ENCODE data around the gene KCNJ5. TPM values are rescaled to one million over a fixed set of nuclear protein-coding genes. Genes with fewer than 3 reads are reported as not detected.

Gene KCNJ5
- polyA plus RNA-seq, 2 of the 4 experiments (the other 2 are of a cell fraction): 0.04 TPM; not detected in 1

- H3K27ac ChIP-seq: no peak overlapping the region
- 0% methylated on average over 1 of the region's 2 CpGs for WGBS (ENCODE audit: missing lambda C conversion rate)
- ChIA-PET CTCF (interaction anchor here (0.7 to 2.7 kb wide), 6 partner anchors 12 to 688 kb away, joined by 3 to 10 read pairs (median 4); no protein-coding TSS in a partner anchor), POLR2A (no interaction called here)
- no peak overlapping the region for H3K4me3 ChIP-seq
- FAIRE-seq: no peak
- TF ChIP-seq RARB (CRISPR knock-in tag; IDR thresholded peaks at IDR 0.05): no peak
- TF ChIP-seq CBX2 (IDR thresholded peaks at IDR 0.05; ENCODE audit: borderline replicate concordance, low read depth): no peak
- no peak for TF ChIP-seq PBX3 (IDR thresholded peaks at IDR 0.05)
- no peak for TF ChIP-seq HOXB13 (CRISPR knock-in tag; IDR thresholded peaks at IDR 0.05; ENCODE audit: low read depth)
- no peak for TF ChIP-seq HEYL (CRISPR knock-in tag; IDR thresholded peaks at IDR 0.05)
- TF ChIP-seq, protein P1, sequence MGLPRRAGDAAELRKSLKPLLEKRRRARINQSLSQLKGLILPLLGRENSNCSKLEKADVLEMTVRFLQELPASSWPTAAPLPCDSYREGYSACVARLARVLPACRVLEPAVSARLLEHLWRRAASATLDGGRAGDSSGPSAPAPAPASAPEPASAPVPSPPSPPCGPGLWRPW (IDR thresholded peaks at IDR 0.05): no peak
- no peak for TF ChIP-seq ZNF302 (CRISPR knock-in tag; IDR thresholded peaks at IDR 0.05)
- no peak for TF ChIP-seq GATA3 (IDR thresholded peaks at IDR 0.05; ENCODE audit: borderline replicate concordance)
- no peak for TF ChIP-seq ZFP36 (IDR thresholded peaks at IDR 0.05; ENCODE audit: borderline replicate concordance, partially characterized antibody)
- TF ChIP-seq KDM1A (IDR thresholded peaks at IDR 0.05; ENCODE audit: low read depth): no peak
- no peak for TF ChIP-seq HOXB5 (CRISPR knock-in tag; IDR thresholded peaks at IDR 0.05)
- TF ChIP-seq MAFK (IDR thresholded peaks at IDR 0.05; ENCODE audit: partially characterized antibody): no peak
- no peak for TF ChIP-seq CTCF (IDR thresholded peaks at IDR 0.05)
- H3K4me1 ChIP-seq: no peaks in the 10 kb centered on the region
- no peak for ATAC-seq
- no peak overlapping the region for H3K4me2 ChIP-seq
- no peaks in the 10 kb centered on the region for H3K9me3 ChIP-seq
- DNase-seq (ENCODE audit: low read depth in 1 of 2, low spot score in 1 of 2): no peak
Measured at GRCh38 chr11:128845334-128845780, 45.8 kb upstream of the KCNJ5 start.

DNA sequence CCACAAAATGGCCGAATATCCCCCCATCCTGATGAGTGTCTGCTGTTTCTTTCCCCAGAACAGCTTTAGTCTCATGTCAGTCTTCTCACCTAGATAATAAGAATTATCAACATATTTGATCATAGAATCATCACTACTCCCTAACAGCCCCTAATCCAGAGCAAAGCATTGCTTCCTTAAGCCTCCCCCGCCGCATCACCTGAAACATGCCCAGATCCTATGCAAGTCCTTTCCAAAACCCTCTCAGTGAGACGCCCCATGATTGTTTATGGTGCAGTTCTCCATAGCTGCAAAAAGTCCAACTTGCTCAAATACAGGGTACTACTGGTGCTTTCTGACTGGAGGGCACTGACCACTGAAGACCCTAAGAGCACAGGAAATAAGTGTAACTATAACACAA is 44.2 kb upstream of the KCNJ5 start:
- ChIA-PET POLR2A (no interaction called here), CTCF (interaction anchor here (1.4 to 2.0 kb wide), 2 partner anchors 9 to 16 kb away, joined by 3 to 10 read pairs; no protein-coding TSS in a partner anchor)
- no peak overlapping the region for H3K27ac ChIP-seq
- 51% methylated on average over 4 of the region's 4 CpGs for WGBS (ENCODE audit: missing lambda C conversion rate)
- TF ChIP-seq ZNF302 (CRISPR knock-in tag; IDR thresholded peaks at IDR 0.05) (no peak), EHF (CRISPR knock-in tag; IDR thresholded peaks at IDR 0.05) (no peak), FOSL2 (IDR thresholded peaks at IDR 0.05) (no peak), FOSL2 (CRISPR knock-in tag; IDR thresholded peaks at IDR 0.05) (no peak), NR3C1 (IDR thresholded peaks at IDR 0.05) (no peak), POLR2AphosphoS2 (conservative IDR thresholded peaks at IDR 0.05; ENCODE audit: low read length) (no peak), HOXA7 (CRISPR knock-in tag; IDR thresholded peaks at IDR 0.05) (no peak), JUNB (IDR thresholded peaks at IDR 0.05) (no peak), ZC3H11A (IDR thresholded peaks at IDR 0.05) (no peak)
- TF ChIP-seq, protein P2, sequence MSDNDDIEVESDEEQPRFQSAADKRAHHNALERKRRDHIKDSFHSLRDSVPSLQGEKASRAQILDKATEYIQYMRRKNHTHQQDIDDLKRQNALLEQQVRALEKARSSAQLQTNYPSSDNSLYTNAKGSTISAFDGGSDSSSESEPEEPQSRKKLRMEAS (IDR thresholded peaks at IDR 0.05): no peak
- no peaks in the 10 kb centered on the region for H3K9me3 ChIP-seq
- FAIRE-seq (no peak), ATAC-seq (no peak), DNase-seq (ENCODE audit: low read depth in 1 of 2, low spot score in 1 of 2) (no peak)
- no peaks in the 10 kb centered on the region for H3K4me1 ChIP-seq
- H3K4me2 ChIP-seq: no peak overlapping the region
- no peak overlapping the region for H3K4me3 ChIP-seq

GRCh38 chr11:128848815-128849455 is 42.2 kb upstream of the KCNJ5 start:
- DNase-seq (ENCODE audit: low read depth in 1 of 2, low spot score in 1 of 2): peak; percentile 29 to 38
- H3K9me3 ChIP-seq: no peaks in the 10 kb centered on the region
- POLR2A ChIA-PET: no interaction called here
- no peak for FAIRE-seq
- ATAC-seq: peak; percentile 78 to 97; a peak in 5 of 6 replicates
- WGBS (ENCODE audit: missing lambda C conversion rate): 15% methylated on average over 5 of the region's 10 CpGs
- no peak overlapping the region for H3K27ac ChIP-seq
- no peaks in the 10 kb centered on the region for H3K4me1 ChIP-seq
- no peak overlapping the region for H3K4me2 ChIP-seq
- no peak overlapping the region for H3K4me3 ChIP-seq
- peak in 1 of 2 experiments; percentile 33; a peak in 1 of 5 replicates for TF ChIP-seq RAD21 (conservative IDR thresholded peaks at IDR 0.05 in 1 of 2, IDR thresholded peaks at IDR 0.05 in 1 of 2)
- no peak for TF ChIP-seq JUN (IDR thresholded peaks at IDR 0.05)
- TF ChIP-seq CTCF (IDR thresholded peaks at IDR 0.05): peak; percentile 35
- CTCF ChIA-PET: interaction anchor here (0.6 to 1.4 kb wide), 8 partner anchors 9 to 819 kb away, joined by 3 to 5 read pairs (median 3); no protein-coding TSS in a partner anchor

Data from A549 (cell line).